Anterior cingulate cortex (tissue), 58 donors: ENCODE data around the gene MMP21.

ENCODE experiments used
- DNase-seq, 58 donors: peaks; one replicate each; lab custom pipeline; 2025; lab: John Stamatoyannopoulos, UW

The MMP21 gene

DNA sequence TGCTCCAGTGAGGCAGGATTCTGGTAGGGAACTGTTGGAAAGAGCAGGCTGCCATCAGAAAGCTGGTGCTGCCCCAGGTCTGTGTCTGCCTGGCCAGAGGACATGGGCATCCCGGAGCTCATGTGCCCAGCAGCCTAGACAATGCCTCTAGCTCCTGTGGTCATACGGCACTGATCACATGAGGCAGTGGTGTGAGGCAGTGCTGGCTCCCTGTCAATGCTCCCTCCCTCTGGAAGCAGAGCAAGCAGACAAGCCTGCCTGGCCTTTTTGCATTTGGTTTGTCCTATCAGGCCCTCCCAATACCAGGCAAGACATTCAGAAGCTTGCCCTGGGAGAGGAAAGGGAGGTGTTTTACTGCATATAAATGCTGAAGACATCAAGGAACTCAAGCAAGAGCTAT, 19.5 kb upstream of the MMP21 start:
- peak in 54 of 58 donors; percentile 9 to 91 (median 70) for DNase-seq

DNA sequence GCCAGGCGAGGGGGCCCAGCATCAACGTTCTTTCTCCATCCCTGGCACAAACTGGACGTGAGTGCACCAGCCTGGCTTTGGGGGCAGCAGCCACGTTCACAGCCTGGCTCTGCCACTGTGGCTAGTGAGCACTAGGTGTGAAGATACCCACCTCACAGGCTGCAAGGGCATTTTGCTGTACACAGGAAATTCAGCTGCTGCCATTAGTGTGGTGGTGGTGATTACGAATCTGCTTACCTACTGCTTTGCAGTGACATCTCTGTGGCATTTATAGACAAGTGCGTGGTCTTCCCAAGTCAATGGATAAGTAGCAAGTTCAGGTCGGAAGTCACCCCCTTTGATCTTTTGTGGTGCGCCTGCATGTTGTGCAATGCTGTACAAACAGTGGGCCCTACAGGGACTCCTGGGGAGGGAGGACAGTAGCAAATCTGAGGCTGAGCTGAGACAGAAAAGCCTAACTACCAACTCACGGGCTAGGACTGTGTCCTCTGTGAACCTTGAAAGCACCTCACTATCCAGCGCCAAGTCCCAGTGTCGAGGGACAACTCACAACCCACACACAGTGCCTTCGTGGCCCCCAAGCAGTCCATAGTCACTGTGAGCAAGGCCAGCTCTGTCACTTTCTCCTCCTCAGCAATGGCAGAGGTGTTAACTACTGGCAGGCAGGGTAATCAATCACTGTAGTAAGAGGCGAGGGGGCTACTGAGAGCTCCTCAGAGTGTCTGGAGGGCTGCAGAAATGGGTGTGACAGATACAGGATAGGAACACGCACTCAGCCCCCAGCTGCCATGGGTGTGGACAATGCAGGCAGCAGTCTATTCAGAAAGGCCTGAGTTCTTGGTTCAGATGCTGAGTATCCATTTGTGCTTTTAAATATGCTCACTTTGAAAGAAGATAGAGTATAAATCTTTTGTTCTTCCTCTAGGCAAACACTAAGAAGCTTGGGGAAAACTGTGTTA, 17.0 kb upstream of the MMP21 start:
- DNase-seq = no peak

- DNase-seq = no peak
Measured at GRCh38 chr10:125788156-125789034, 12.8 kb upstream of the MMP21 start.

GRCh38 chr10:125785791-125786190, 10.2 kb upstream of the MMP21 start:
- no peak for DNase-seq

DNA sequence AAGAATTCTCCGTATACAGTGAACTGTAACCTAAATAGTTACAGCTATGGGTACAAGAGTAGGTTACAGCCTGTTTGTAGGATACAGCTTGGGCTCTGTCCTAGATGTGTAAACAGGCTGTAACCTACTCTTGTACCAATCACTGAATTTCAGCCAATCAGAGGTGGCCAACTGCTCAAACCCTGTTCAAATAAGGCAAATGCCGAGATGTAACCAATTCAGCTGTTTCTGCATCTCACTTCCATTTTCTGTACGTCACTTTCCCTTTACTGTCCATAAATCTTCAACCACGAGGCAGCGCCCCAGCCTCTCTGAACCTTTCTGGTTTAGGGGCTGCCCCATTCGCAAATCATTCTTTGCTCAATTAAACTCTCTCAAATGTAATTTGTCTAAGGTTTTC, 8.3 kb upstream of the MMP21 start:
- no peak for DNase-seq

GRCh38 chr10:125783408-125783807, 7.8 kb upstream of the MMP21 start:
- DNase-seq = no peak

DNA sequence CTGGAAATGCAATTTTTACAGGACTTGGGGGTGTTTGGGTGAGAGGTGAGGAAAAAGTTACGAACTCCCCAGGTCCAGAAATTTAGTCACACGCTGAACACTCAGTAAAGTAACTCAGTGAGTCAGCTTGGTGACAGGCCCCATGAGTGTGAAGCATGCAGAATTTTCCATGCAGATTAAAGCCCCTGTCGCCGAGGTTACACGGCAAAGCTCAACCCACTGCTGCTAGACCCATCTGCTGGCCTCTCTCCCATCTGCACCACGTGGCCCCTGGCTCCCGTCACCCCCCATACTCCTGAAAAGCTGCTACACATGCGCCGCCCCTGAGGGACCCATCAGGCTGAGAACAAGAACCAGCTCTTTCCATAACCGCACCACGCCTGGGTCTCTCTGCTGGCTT, 7.0 kb upstream of the MMP21 start:
- no peak for DNase-seq

DNA sequence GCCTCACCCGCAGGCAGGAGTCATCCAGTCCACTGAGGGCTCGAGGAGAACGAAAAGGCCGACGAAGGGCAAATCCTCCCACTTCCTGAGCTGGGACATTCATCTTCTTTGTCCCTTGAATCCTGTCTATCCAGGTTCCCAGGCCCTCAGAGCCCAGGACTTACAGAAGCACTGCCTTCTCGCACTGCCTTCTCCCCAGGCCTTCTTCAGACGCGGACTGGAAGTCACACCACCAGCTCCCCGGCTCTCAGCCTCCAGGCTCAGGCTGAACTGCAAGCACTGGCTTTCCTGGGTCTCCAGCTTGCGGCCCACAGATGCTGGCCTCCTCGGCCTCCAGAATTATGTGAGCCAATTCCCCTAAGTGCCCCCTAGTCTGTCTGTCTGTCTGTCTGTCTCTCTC, 6.4 kb upstream of the MMP21 start:
- no peak for DNase-seq

DNA sequence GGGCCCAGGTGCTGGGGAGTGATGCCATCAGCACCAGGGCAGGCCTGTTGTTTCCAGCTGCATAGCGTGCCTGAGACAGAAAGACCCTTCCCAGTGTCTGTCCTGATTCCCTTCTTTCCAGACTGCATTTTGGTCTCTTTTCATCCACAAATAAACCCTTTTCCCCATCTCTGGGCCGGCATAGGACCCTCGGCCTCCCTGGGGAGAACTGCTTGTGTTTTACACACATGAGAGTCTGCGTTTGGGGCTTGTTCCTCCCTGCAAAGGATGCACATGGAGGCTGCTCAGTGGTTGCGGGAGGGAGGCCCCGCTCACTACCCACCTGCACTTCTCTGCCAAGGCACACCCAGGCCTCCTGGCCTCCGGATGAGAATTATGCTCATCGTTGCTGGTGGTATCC, 5.8 kb upstream of the MMP21 start:
- no peak for DNase-seq

DNA sequence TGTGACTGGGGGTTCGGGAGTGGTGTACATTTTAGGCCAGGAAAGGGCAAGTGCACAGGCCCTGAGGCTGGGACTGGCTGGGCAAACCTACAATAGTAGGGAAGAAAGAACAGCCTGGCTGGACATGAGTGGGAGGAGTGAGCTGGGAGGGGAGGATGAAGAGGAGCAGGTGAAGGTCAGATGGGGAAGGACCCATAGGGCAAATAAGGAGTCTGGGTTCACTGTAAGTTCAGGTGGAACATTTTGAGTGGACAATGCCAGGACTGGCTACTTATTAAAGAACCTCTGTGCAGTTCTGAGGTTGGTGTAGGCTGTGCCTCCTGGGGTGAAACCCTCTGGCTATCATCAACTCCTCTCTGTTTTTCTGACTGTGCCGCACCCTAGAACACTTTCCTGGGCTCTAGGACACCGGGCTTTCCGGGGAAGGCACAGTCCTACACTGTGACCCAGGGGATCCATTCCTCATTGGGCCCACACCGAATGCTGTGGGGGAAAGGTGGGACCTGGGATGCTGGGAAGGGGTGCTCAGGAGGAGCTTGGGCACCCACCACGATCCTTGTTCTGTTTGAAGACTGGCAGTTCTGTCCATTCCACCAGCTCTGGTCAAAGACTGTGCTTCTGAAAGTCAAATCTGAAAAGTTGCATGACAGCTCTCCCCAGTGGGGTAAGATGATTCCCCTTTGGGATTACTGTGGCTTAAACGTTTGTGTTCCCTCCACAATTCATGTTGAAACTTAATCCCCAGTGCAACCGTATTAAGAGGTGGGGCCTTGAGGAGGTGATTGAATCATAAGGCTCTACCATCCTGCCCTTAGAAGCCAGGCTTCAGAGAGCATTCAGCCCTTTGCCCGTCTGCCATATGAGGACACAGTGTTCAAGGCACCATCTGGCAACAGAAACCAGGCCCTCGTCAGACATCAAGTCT, 4.0 kb upstream of the MMP21 start:
- DNase-seq = no peak

GRCh38 chr10:125778556-125778955, 2.9 kb upstream of the MMP21 start:
- no peak for DNase-seq

DNA sequence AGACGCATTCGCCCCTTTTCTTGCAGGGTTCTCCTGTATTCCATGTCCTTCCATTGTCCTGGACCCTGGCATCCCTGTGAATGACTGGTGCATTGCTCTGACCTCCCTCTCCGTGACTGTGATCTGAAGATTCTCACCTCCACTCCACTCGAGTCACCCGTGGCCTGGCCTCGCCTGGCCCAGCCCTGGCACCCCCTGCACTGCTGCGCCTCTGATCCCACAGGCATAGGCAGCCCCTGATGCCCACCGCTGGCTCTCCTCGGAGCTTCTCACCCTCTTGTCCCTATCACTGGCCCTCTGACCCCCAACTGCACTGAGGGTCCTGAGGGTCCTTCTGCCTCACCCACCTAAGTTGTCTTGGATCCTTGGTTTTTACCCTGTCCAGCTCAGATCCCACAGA, 2.2 kb upstream of the MMP21 start:
- no peak for DNase-seq

DNA sequence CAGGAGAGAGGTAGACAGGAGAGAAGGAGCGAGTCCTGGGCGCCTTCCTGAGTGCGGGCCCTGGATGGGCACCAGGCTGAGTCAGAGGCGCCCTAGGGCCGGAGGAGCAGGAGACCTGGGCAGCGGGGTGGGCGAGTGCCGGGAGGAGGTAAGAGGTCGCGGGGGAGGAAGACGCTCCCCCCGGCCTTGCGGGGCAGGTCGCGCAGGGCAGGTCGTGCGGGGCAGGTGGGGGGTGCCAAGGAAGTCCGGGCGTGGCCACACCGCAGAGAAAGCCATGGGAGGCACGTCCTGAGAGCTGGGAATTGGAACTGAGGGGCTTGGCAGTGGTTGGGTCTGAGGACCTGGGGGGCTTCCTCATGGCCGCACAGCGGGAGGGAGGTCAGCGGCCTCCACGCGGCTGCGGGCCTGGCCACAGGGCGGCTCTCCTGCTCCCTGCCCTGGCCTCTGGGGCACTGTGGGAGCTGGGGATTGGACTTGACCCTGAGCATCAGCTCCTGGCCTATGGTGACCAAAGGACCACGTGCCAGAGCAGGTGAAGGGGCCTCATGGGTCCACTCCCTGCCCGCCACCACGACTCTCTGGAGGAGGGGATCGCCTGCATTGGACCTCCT, 935 bp downstream of the MMP21 start:
- no peak for DNase-seq

GRCh38 chr10:125773687-125774543, 1.7 kb downstream of the MMP21 start:
- DNase-seq = no peak

GRCh38 chr10:125772864-125773180, 2.8 kb downstream of the MMP21 start:
- DNase-seq = no peak

GRCh38 chr10:125772112-125772863, 3.3 kb downstream of the MMP21 start:
- no peak for DNase-seq

DNA sequence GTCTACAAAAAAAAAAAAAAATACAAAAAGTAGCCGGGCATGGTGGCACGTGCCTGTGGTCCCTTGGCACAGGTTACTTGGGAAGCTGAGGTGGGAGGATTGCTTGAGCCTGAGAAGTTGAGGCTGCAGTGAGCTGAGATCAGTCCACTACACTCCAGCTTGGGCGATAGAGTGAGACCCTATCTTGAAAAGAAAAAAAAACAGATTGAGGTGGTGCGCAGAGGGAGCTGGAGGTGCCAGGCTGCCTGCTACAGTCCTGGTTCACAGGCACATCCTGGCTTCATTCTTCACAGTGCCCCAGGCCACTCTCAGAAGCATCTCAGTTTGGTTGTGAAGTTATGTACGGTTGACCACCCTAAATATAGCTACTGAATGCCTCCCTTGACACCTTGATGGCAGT, 4.8 kb downstream of the MMP21 start:
- no peak for DNase-seq

GRCh38 chr10:125769175-125769574, 6.4 kb downstream of the MMP21 start:
- DNase-seq = no peak
